K562 (cell line): Measurements from ENCODE around the gene NR1D1. TPM values are rescaled to one million over a fixed set of nuclear protein-coding genes. Genes with fewer than 3 reads are reported as not detected.

Experiments
- ATAC-seq: fragments of 200-7000 bp; cut with Tn5 transposase; 3 replicates; pipeline ENCODE4 v1.9.1; 2020; ENCODE audit warnings: moderate library complexity
- BruUV-seq: library from RNA; stranded (reverse); fragments of 400-500 nt; replicated peaks from 2 replicates; lab custom pipeline; 2021; lab: Mats Ljungman, UMichigan
- CTCF ChIA-PET: fragments of 300-600 bp; formaldehyde crosslinking; extraction: SDS; loops from one replicate; lab custom pipeline; 2021; ENCODE audit warnings: low intra/inter-chr PET ratio; lab: Yijun Ruan, JAX
- POLR2A ChIA-PET: fragments of 300-600, 350-650 bp; sonication (Branson Sonifier 250); formaldehyde crosslinking; extraction: SDS; loops from one replicate; lab custom pipeline; 2021; ENCODE audit warnings: antibody characterized with exemption, inconsistent platforms; lab: Yijun Ruan, JAX
- DNase-seq, 4 experiments: peaks; one replicate each; pipeline versions ENCODE4 v3.0.0 to v3.0.0-alpha.2; 2011 to 2018; ENCODE audit warnings: low spot score in 3 of 4, mixed read lengths in 3 of 4; ENCODE audit errors: extremely low read depth in 1 of 4
- FAIRE-seq: peaks from 2 replicates; lab custom pipeline; 2011; peaks lifted over from hg19 to GRCh38; lab: Jason Lieb, UNC
- H2AFZ ChIP-seq: 2 replicates; pipeline ENCODE4 v1.6.0; 2011; ENCODE audit warnings: low read depth, low read length, control low read depth, inconsistent platforms
- H3K27ac ChIP-seq: fragments of 200-600 bp; 3 replicates; pipeline ENCODE4 v1.8.0; 2011; ENCODE audit warnings: low read depth, mild to moderate bottlenecking, control low read depth, inconsistent platforms, low read length, moderate library complexity, mixed read lengths; ENCODE audit errors: extremely low read depth
- H3K27me3 ChIP-seq, 2 experiments: fragments of 300-600 bp in 1 of 2; 2 replicates in 1 of 2; 3 replicates in 1 of 2; pipeline versions ENCODE4 v1.6.0 to v1.8.0; 2011; ENCODE audit warnings: inconsistent platforms in 2 of 2, low read length in 2 of 2, mild to moderate bottlenecking in 1 of 2, mixed read lengths in 1 of 2, moderate library complexity in 1 of 2; ENCODE audit not compliant: control insufficient read depth in 2 of 2, insufficient read depth in 2 of 2
- H3K36me3 ChIP-seq: fragments of 300-600 bp; 3 replicates; pipeline ENCODE4 v1.8.0; 2011; ENCODE audit warnings: mild to moderate bottlenecking, low read length, inconsistent platforms; ENCODE audit not compliant: control insufficient read depth, insufficient read depth
- H3K4me1 ChIP-seq, 2 experiments: fragments of 200-600 bp in 1 of 2; replicated peaks in 1 of 2; 2 replicates in 1 of 2; 3 replicates in 1 of 2; pipeline versions ENCODE4 v1.5.1 to v1.8.0; 2011; ENCODE audit warnings: inconsistent platforms in 2 of 2, low read length in 2 of 2, mild to moderate bottlenecking in 1 of 2, mixed read lengths in 1 of 2, moderate library complexity in 1 of 2; ENCODE audit not compliant: control insufficient read depth in 2 of 2, insufficient read depth in 2 of 2
- H3K4me2 ChIP-seq: 2 replicates; pipeline ENCODE4 v1.6.1; 2011; ENCODE audit warnings: low read length, control low read depth, inconsistent platforms, mixed read lengths; ENCODE audit not compliant: insufficient read depth
- H3K4me3 ChIP-seq: fragments of 200-600 bp; sonication (generic), shearing (Covaris generic); 2 replicates; pipeline ENCODE4 v1.5.1; 2016; ENCODE audit warnings: control low read depth, inconsistent platforms
- H3K79me2 ChIP-seq: fragments of 200-600 bp; 3 replicates; pipeline ENCODE4 v1.8.0; 2011; ENCODE audit warnings: low read length, inconsistent platforms; ENCODE audit not compliant: control insufficient read depth, insufficient read depth
- H3K9ac ChIP-seq, 2 experiments: 2 replicates each; pipeline versions ENCODE4 v1.6.0 to v1.6.1; 2011; ENCODE audit warnings: low read depth in 2 of 2, low read length in 2 of 2, control low read depth in 1 of 2, inconsistent platforms in 1 of 2, mild to moderate bottlenecking in 1 of 2, mixed read lengths in 1 of 2; ENCODE audit not compliant: insufficient read depth in 1 of 2
- H3K9me1 ChIP-seq: one replicate; pipeline ENCODE4 v1.6.0; 2011; ENCODE audit warnings: inconsistent platforms, mild to moderate bottlenecking, low read length, moderate library complexity; ENCODE audit not compliant: control insufficient read depth, insufficient read depth
- H3K9me3 ChIP-seq: replicated peaks from 2 replicates; pipeline ENCODE4 v1.5.1; 2011; ENCODE audit warnings: low read depth, low read length, inconsistent platforms; ENCODE audit not compliant: control insufficient read depth, insufficient read depth
- H4K20me1 ChIP-seq: replicated peaks from 2 replicates; pipeline ENCODE4 v1.6.1; 2011; ENCODE audit warnings: low read length, inconsistent platforms, mixed read lengths; ENCODE audit not compliant: control insufficient read depth, insufficient read depth
- POLR2G ChIP-seq: fragments of 200-400 bp; formaldehyde crosslinking; IDR thresholded peaks from 2 replicates; pipeline ENCODE4 v1.6.1; 2017; ENCODE audit warnings: low read depth, mild to moderate bottlenecking, antibody characterized with exemption, low read length, moderate library complexity
- ZNF785 ChIP-seq: fragments of 250-450 bp; sonication (Bioruptor Pico); IDR thresholded peaks from 2 replicates; pipeline ENCODE4 v1.4.0; 2020; ENCODE audit warnings: mild to moderate bottlenecking
- WGBS: fragments of 100-300 bp; shearing (Covaris generic); methylation state at CpG from one replicate; pipeline ENCODE4 v1.1.6; 2016; ENCODE audit warnings: low coverage, mixed read lengths; ENCODE audit not compliant: insufficient coverage; ENCODE audit errors: missing lambda C conversion rate; 5-methylcytosine and 5-hydroxymethylcytosine counted together
- in situ Hi-C: fragments of 300-500 bp; cut with MboI; formaldehyde crosslinking; loops from 4 replicates; pipeline ENCODE4 v1.15.0; 2018; ENCODE audit warnings: inconsistent platforms, mixed read lengths
- intact Hi-C: fragments of 100-400 bp; cut with micrococcal nuclease; formaldehyde crosslinking; loops from 2 replicates; pipeline ENCODE4 v1.14.2; 2022
- polyA plus RNA-seq, 8 experiments: library from polyadenylated mRNA; depleted of rRNA in 4 of 8; stranded (reverse) in 5 of 8; unstranded in 3 of 8; fragments of >200 nt; fragmentation: Nextera tagmentation in 2 of 8; fragmentation: Illumina TruSeq in 1 of 8; extraction: Ambion mirVana in 2 of 8; extraction: Trizol in 1 of 8; gene quantifications; 2 replicates each; pipeline versions ENCODE4 v1.2.1 to v1.2.3, GENCODE V29; 2011 to 2014; ENCODE audit warnings: inconsistent platforms in 1 of 8, missing spikeins in 1 of 8
- total RNA-seq, 7 experiments: library from RNA; depleted of rRNA in 6 of 7; stranded (reverse); fragments of >200 nt in 6 of 7; fragmentation: Illumina TruSeq in 2 of 7; extraction: Trizol in 2 of 7; gene quantifications; 2 replicates each; pipeline versions ENCODE4 v1.2.1 to v1.2.3, GENCODE V29; 2011 to 2021; ENCODE audit warnings: low replicate concordance in 1 of 7

The NR1D1 gene
- total and polyA plus RNA-seq, 9 of the 15 experiments (the other 6 are each of a cell fraction or from before 2014, with no cell fraction given) = 0.25 to 7.7 (median 0.65) TPM

- no peak overlapping the region for H3K4me2 ChIP-seq
- H3K9me1 ChIP-seq = no peaks in the 10 kb centered on the region
- peaks cover 0 to 39% of the 10 kb centered on the region in 2 experiments; a peak in 2 of 5 replicates for H3K4me1 ChIP-seq
- no peaks in the 10 kb centered on the region for H3K9me3 ChIP-seq
- intact Hi-C loops (no loop called here), in situ Hi-C loops (no loop called here)
- no peaks in the 10 kb centered on the region for H4K20me1 ChIP-seq
- H3K79me2 ChIP-seq = no peaks in the 10 kb centered on the region
- FAIRE-seq (no peak), DNase-seq (peak in 1 of 4 experiments; percentile 41), ATAC-seq (peak; percentile 54)
- ChIA-PET POLR2A (interaction anchor here (0.6 to 2.2 kb wide), 3 partner anchors 9 to 69 kb away, joined by 3 to 8 read pairs (median 3); partner anchors contain the start of gene NR1D1), CTCF (no interaction called here)
- no peak overlapping the region for H3K4me3 ChIP-seq
- no peaks in the 10 kb centered on the region for H3K27me3 ChIP-seq
- 77% methylated on average over 15 of the region's 18 CpGs for WGBS
- H2AFZ ChIP-seq = no peak overlapping the region
- peaks cover 81% of the 10 kb centered on the region for H3K36me3 ChIP-seq
- BruUV-seq = no TSS peak
- TF ChIP-seq ZNF785 (CRISPR knock-in tag) = no peak
- 0 out of 2 replicates have a peak, but pooled peaks have one; percentile 47 for TF ChIP-seq POLR2G
- H3K9ac ChIP-seq = peak overlapping the region in 1 of 2 experiments; percentile 80; a peak in 2 of 4 replicates
- H3K27ac ChIP-seq = no peak overlapping the region
Measured at GRCh38 chr17:40091691-40092397, 8.5 kb downstream of the NR1D1 start.
